Hepatic stellate cell (primary cell): ENCODE measurements around the gene KDM5B.
"Not testable (repeated sequence)": the region's sequence is repeated elsewhere in the genome, so short reads cannot be mapped to it uniquely, and the experiment has no call there.

Experiments
- DNase-seq: peaks from one replicate; pipeline ENCODE4 v3.0.0; 2011; ENCODE audit warnings: low spot score

Gene KDM5B

DNA sequence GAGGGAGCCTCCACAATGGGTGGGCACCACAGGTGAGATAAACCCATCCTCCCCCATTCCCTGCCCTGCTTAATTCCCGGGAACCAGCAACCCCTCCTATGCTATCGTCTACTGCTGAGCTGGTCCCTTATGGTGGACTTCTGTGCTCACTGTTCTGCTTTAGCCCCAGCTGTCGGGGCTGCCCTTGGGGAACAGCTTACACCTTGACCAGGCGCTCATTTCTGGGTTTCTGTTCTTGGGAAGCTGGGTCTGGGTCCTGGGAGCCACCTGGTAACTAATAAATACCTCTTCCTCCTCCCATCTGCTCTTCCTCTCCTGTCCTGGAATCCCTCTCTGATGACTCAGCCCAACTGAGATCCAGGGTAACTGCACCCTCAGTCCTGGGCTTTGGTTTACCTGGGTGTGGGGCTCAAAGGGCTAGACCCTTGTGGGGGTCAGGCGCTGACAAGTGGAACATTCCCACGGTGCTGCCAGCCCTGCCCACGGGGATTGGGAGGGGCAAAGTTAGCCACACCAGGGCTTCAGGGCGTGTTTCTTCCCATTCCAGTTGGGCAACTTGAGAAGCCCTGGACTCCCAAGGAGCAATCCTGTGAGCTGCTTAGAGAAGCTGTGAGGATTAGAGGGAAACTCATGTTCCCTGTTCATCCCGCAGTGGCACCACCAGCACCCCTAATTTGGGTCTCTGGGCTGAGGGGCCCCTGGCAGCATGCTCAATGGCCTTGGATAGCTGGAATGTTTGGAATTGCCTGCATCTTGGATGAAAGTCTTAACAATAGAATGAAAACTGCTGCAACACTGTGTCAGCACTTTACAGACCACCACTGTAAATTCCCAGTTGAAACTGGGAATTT is 4.2 kb upstream of the KDM5B start:
- no peak for DNase-seq

DNA sequence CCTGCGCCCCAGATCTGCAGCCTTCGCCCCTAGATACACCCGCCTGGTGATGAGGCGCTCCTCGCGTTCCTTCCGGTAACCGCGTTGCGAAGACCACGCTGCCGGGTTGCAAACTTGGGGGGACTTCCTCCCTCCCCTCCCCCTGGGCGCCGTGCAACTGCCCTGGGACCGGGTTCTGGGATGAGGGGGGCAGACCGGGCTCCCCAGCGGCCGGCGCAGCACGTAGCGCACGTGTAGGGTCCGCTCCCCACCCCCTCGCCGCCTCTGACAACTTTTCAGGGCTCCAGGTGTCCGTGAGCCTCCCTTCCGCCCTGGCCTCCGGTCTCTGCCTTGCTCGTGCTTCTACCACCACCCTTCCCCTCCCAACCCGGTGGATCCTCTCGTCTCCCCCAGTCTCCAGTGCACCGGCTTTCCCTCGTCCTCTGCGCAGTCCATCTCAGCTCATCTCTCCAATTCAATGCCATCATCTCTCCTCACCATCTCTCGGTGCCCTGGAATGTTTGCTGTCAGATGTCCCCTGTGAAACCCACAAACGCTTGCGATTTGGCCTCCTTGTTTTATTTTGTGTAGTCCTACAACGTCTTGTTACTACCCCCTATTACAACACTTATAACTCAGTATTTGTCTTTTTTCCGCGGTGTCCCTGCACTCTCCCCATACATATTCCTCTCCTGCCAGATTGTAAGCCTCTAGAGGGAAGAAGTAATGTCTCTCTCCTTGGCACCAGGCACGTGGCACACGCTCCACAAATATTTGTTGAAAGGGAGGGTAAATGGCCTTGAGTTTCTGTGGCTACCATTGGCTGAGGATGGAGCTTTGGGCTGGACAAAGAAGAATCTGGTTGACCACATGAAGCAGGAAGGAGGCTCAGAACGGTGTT is 3.3 kb upstream of the KDM5B start:
- DNase-seq = peak; percentile 34

DNA sequence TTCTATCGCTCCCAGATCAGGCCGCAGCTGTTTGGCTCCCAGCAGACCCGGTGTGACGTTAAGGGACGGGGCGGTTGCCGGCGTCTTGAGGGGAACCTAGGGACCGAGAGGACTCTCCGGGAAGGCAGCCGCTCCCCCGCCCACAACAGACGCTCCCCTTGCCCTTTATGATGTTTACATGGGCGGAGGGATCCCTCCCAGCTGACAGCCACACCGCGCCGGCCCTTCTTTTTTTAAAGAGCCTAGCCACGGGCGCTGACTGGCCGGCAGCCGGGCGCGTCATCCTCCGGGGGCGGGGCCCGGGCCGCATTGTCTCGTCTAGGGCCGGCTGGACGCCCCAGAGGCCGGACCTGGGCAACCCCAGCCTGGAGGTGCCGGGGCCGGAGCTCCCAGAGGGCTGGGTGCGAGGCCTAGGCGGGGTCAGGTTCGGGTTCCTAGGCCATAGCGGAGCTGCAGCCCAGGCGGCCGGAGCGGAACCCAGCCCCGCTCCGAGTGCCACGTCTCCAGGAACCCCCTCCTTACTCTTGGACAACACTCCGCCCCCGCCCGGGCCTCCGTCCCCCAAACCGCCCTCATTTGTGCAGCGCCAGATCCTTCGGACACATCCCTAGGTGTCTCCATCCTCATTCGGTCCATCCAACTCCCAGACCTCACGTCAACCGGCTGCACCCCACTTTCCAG is 2.5 kb upstream of the KDM5B start, which contains the start of gene PCAT6:
PCAT6 (plus strand) TSS at position 340 of the 681 bp plus-strand sequence.
- DNase-seq = peak; percentile 96

DNA sequence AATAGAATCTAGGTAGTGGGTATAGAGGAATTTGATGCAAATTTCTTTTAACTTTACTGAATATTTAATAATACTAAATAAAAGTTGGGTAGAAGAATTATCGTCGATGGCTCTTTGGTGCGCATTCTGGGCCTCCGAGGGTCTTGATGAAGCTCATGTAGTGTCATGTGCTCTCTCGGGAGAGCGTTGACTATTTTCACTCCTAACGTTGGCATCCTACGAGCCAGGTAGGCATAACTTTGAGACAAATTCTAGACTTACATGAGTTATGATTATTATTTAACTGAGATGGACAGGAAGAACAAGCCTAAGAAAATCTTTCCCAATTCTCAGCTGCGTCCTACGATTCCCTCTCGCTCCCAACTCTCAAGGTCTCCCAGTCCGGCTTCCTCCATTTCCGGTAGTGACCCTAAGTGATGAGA is 2.0 kb upstream of the KDM5B start:
- no peak for DNase-seq

DNA sequence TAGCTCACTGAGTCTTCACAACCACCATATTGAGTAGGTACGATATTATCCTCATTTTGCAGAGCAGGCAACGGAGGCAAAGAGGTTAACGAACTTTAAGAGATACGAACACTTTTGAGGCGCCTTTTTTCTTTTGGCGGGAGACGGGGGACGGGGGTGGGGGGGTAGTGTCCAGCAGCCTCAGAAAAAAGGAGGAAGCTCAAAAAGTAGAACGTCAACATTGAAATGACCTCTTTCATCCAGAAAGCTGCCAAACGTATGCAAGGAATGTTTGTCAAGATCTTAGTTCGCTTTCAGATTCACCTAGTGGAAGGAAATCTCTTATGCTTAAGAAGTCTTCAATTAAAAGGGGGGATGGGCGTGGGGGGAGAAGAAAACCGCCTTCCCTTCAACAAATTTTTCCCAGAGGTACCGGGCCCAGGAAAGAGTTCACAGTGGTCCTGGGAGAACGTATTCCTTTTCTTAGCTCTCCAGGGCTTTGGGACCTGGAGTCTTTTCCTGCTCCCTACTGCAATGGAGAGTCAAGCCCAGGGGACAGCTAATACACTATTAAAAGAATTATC is 1.5 kb upstream of the KDM5B start:
- DNase-seq = no peak

GRCh38 chr1:202807451-202807925 is 733 bp downstream of the KDM5B start:
- peak; percentile 82 for DNase-seq

GRCh38 chr1:202806845-202807450 is 1.3 kb downstream of the KDM5B start:
- DNase-seq = peak; percentile 43

DNA sequence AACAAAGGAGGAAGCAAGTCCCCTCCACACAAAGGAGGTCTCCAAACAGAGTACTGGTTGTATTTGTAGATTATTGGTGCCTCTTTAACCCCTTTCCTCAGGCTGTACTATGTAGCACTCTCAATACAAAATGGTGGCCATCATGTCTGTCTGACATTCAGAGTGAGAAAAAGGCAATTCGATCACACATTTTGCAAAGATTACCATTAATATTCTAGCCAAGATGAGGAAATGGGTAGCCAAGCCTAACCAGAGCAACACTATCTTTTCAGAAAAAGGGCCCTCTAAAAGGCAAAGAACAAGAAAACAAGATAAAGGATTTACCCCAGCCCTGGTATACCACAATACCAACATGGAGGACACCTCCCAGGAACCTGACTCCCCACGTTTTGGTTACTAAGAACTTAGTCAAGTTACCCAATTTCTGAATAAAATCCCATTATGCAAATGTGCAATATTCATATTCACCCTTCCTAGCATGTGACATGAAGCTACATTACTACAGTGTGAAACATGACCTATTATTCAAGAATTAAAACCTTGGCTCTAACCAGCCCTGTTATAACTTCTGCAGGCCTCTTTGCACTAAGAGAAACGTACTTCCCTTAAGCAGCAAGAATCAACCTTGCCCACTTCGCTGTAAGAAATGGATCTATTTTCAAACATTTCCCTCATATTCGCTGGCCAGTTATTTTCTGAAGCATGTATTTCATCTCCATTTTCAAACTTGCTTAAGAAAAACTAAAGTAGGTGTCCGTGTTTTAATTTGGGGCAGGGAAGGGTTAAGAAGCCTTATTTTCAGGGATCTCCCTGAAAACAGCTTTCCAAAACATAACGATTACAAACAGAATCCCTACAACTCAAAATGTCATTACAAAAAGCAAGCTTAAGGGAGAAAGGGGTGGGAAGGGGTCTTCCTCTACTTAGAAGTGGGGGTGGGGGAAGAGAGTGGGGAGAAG is 2.1 kb downstream of the KDM5B start:
- DNase-seq = no peak

DNA sequence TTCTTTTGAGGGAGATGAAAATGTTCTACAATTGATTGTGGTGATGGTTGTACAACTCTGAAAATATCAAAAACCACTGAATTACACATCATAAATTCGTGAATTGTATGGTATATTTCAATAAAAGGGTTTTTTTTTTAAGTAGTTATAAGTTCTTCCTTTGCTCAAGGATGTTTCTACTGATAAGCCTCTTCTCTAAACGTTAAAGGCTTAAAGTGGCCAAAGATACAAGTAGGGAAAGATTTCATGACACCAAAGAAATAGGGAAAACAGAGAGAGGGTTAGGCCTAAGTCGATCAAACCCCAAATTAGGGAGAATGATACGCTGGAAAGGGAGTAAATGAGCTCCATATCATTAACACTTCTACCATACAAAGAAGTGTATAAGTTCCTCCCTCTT is 4.1 kb downstream of the KDM5B start:
- no peak for DNase-seq

- DNase-seq = peak; percentile 38
Observed at GRCh38 chr1:202802998-202803932, 5.0 kb downstream of the KDM5B start.

- no peak for DNase-seq
Observed at GRCh38 chr1:202802034-202802433, 6.2 kb downstream of the KDM5B start.

GRCh38 chr1:202801175-202801574 is 7.0 kb downstream of the KDM5B start:
- DNase-seq = no peak

GRCh38 chr1:202800742-202801141 is 7.5 kb downstream of the KDM5B start:
- no peak for DNase-seq

DNA sequence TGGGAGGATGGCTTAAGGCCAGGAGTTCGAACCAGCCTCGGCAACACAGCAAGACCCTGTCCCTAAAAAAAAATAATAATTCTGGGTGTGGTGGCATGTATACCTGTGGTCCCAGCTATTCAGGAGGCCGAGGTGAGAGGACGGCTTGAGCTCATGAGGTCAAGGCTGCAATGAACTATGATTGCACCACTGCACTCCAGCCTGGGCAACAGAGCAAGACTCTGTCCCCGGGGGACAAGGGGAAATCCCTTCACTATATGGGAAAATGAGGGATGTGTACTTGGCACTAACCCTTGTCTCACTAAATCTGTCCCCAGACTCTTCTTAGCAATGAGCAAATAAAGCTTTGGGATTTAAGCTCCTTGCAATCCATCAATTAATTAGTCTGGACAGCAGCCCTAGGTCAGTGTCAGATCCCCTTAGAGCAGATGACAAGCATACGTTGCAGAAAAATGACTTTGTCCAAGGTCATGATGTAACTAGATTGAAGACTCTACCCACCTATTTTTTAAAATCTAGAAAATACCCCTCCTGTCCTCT is 9.4 kb downstream of the KDM5B start:
- no peak for DNase-seq

DNA sequence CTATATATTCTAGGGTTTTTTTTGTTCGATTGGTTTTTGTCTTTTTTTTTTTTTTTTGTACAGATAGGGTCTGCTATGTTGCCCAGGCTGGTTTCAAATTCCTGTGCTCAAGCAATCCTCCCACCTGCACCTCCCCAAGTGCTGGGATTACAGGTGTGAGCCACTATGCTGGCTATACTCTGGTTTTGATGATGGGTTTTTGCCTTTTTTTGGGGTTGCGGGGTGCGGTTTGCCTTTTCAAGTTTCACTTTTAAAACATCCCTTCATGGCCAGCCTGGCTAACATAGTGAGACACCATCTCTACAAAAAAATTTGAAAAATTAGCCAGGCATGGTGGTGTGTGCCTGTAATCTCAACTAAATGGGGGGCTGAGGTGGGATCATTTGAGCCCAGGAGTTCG is 10.0 kb downstream of the KDM5B start:
- no peak for DNase-seq

DNA sequence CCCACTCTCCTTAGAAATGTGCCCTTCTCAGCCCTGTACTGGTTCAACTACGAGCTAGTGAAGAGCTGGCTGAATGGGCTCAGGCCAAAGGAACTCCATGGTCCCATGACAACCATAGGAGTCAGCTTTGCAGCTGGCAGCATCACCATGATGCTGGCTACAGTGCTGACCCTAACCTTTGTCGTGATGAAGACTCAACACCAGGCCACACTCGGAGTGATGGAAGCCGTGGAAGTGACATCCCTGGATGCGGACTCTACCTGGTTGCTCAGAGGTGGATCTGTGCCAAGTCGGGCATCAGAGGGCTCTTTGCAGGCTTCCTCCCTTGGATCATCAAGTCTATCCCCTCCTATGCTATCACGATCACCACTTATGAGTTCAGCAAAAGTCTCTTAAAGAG is 11.6 kb downstream of the KDM5B start:
- no peak for DNase-seq

- not testable (repeated sequence) for DNase-seq
Observed at GRCh38 chr1:202794931-202795330, 13.3 kb downstream of the KDM5B start.

- DNase-seq = no peak
Observed at GRCh38 chr1:202794051-202794740, 14.0 kb downstream of the KDM5B start.
